Inflammatory macrophage treated with lipopolysaccharide for 1 hour (primary cell): ENCODE measurements around the gene DOC2A.
"Not testable (repeated sequence)": the region's sequence is repeated elsewhere in the genome, so short reads cannot be mapped to it uniquely, and the experiment has no call there.

Experiments
- DNase-seq, 2 donors: peaks; one replicate each; pipeline ENCODE4 v3.0.0-alpha.2; 2020 to 2022

Gene DOC2A

DNA sequence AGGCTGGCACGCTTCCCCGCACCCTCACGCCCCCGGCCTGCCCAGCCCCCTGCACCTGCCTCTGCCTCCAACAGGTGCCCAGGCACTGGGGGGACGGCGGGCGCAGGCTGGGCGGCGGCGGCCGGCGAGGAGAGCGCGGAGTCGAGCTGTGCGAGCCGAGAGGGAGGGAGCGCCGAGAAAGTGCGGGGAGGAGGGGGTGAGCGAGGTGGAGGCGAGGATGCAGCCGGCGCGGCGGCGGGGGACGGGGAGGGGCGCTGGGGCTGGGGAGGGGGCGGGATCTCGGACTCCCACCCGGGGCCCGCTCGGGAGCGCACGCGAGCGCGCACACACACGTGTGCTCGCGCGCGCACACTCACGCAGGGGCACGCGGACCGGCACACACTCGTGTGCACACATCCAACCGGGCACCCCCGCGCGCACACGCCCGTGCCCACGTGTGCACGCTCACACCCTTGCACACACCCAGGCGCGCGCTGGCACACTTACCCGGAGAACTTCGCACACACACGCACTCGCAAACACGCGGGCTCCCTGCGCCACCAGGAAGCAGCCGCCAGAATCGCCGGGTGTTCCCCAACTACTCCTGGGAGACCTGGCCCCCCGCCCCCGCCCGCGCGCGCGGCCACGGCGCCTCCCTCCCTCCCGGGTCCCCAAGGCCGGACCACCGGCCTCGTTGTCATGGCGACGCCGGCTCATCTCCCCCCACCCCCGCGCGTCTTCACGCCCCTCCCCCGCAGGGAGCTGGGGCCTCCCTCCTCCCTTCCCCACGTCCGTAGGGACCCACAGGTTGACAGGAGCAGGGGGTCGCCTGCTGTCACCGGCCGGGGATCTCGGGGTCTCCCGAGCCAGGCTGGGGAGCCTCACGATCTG, at the start of gene DOC2A:
TSS of gene DOC2A (minus strand) at position 184 of the 870 bp plus-strand sequence. CDS start 805 bp downstream, outside the sequence.
- no peak for DNase-seq

DNA sequence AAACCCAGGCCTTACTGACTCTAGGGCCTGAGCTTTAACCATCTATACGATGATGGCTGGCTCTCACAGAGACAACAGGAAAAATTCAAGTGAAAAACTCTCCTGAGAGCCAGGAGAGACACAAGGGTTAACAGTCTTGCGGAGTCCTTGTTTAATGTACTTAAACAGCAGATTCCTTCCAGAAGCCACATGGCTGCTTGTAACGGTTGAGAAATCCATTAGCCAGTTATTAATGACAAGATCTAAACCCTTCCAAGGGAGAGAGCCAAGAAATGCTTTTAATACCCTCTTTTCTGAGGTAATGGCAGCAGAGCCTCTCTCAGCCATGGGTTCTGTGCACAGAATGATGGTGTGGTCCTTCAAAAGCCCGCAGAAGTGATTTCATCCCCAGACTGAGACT, 49.5 kb upstream of the DOC2A start:
- DNase-seq, result no peak

DNA sequence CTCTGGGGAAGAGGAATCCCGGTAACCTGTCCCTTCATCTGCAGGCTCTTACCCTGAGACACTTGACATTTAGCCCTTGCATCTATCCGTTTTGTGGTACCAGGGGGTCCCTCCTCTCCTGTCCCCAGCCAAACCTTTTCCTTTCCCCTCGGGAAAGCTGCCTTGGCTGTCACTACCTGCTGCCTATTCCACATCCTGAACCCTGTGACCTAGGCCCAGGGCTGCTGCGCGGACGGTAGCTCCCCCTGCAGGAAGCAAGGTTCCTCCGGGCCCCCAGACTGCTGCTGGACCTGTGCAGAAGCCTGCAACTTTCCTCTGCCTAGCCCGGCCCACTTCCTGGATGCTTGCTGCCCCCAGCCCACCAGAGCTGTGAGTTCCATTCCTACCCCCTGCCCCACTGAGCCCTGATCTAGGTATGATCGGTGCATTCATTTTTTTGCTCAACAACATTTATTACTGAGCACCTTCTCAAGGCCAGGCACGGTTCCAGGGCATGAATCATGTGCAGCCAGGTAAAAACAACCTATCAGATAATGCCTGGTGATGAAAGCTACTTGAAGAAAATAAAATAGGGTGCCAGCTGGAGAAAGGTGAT, 44.2 kb upstream of the DOC2A start:
- DNase-seq, result peak; percentile 20 to 37

DNA sequence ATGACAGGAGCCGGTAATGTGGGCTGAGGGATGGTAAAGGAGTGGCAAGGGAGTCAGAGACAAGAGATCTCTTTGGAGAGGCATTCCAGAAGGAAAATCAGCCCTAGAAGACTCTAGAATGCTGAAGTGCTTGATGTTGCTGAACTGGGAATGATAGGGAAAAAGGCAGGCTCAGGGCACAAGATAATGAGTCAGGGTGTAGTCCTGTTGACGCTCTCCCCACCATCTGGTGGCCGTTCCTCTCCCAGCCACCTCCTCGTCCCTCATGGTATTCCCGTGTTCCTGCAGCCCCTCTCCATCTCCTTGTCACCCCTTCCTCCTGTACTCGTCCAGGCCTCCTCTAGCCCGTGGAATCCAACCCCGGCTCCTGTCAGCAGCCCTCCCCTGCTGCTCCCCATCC, 43.6 kb upstream of the DOC2A start:
- no peak for DNase-seq

DNA sequence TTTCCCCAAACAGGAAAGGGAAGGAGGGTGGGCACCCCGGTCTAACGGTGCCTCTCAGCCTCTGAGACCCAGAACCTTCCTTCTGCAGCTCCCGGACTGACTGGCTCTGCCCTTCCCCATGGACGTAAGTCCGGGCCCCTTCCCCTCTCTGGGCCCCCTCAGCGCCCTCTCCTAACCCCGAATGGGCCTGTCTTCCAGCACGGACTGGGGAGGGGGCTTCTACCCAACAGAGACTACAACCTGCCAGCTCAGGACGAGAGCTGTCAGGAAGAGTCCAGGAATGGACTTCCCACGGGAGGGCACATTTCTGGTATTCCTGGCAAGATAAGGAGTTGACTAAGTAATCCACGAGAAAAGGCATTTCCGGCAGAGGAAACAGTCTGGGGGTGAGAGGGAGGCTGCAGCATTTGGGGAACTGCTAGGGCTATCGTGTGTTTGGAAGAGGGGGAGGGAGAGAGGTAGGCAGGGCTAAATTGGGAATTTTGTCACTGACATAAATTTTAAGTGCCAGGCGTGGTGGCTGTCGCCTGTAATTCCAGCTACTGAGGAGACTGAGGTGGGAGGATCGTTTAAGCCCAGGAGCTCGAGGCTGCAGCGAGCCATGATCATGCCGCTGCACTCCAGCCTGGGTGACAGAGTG, 42.7 kb upstream of the DOC2A start:
- DNase-seq, result peak; percentile 25 to 31

DNA sequence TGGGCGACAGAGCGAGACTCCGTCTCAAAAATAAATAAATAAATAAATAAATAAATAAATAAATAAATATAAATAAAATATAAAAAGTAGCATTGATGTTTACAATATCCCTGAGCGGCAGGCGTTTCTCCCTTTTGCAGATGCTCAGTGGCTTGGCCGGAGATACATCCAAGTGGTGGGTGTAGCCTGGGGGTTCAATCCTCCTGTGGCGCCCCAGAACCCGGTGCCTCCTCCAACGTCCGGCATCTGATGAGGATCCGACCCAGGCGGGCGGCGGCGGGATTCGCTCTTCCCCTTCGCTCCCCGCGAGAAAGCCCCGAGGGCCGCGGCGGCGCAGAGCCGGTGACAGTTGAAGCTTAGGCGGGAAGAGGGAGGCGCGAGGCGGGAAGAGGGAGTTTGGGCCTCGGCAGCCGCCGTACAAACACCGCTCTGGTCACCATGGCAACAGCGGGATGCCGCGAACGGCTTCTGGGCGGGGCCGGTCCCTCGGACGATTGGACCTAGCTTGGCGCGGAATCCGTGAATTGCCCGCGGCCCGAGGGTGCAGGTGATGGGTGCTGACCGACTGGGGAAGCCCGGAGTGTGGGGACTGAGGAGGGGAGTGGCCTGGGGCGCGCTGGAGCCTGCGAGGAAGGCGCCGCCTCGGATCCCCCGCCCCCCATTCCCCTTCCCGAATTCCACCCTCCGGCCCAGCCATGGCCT, 42.0 kb upstream of the DOC2A start:
- DNase-seq, result peak; percentile 88 to 96

DNA sequence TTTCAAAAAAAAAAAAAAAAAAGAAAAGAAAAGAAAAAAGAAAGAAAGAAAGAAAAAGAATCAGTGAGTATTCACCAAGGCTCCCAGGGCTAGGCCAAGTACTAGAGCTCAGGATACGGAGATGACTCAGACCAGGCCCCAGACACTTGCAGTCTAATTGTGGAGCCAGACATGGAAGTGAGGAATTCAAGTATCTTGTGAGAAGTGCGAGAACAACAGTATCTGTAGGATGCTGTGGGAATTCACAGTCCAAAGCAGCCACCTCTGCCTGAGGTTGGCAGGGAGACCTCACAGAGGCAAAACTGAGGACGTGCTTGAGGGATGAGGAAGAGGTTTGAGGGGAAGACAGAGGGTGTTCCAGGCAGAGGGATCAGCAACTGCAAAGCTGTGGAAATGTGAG, 40.7 kb upstream of the DOC2A start:
- peak in 1 of 2 donors; percentile 2 for DNase-seq

DNA sequence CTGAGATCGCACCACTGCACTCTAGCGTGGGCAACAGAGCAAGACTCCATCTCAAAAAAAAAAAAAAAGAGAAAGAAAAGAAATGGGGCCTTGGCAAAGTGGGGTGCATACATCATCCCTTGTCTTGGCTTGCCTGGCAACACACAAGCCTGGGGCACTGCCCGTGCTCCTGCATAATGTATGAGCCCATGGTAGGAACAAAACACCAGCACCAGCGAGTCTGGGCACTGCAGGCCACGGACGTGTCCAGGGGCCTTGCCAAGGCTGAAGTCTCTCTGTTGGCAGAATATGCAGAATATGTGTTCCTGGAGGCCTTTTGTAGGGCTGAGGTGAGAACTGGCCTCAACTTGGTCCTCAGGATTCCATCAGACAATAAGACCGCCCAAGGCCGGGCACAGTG, 39.0 kb upstream of the DOC2A start:
- no peak for DNase-seq

DNA sequence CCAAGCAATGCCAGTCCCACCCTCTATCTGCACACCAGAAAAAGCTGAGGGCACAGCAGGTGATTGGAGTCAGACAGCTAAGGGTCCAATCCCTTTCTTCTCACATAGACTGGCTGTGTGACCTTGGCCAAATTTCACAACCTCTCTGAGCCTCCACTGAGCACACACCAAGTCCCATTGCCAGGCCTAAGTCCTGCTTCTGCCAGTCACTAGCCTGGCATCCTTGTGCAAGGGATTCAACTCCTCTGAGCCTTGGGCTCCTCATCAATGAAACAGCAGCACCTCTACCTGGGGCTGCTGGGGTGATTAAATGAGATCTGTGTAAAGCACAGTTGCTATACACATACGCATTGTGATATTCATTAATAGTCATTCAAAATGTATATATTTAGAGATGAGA, 35.8 kb upstream of the DOC2A start:
- DNase-seq, result no peak

DNA sequence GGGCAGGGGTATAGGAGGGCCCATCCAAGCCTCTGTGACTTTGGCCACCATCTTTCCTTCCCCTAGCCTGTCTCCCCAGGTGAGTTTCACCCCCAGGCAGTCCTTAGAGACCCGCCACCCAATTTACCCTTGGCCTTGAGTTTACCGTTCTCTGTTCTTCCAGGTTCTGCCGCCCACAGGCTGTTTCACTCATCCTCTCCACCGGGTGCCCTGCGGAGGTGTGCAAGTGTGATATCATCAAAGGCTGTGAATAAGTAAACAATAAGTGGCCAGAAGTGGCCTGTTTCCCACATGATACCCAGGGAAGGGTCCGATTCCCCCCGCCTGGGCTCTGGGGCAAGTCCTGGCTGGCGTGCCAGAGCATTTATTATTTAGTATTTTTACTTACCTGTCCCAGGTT, 35.4 kb upstream of the DOC2A start:
- no peak for DNase-seq

DNA sequence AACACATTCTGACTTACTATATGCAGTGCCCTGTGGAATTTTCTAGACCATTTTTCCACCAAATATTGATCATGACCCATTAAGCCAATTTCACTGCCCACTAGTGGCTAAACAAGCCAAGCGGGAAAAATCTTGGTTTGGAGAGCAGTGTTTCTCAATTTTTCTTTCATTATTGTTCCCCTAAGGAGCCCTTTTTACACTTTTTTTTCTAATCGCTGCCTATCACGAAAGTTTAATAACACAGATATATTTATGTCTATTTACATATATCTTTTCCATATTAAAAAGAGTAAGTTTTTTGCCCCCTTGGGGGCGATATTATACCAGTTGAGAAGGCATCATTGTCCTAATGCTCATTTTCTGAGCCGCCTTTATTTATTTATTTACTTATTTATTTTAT, 31.0 kb upstream of the DOC2A start:
- DNase-seq, result peak; percentile 8 to 75

DNA sequence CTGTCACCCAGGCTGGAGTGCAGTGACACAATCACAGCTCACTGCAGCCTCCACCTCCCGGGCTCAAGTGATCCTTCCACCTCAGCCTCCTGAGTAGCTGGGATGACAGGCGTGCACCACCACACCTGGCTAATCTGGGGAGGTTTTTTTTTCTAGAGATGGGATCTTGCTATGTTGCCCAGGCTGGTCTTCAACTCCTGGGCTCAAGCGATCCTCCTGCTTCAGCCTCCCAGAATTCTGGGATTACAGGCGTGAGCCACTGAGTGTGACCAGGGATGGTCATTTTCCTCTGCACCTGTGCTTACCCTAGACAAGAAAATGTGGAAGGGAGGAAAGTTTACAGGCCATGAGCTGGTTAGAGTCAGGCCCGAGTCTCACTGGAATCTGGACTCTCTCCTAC, 29.9 kb upstream of the DOC2A start:
- not testable (repeated sequence) for DNase-seq

DNA sequence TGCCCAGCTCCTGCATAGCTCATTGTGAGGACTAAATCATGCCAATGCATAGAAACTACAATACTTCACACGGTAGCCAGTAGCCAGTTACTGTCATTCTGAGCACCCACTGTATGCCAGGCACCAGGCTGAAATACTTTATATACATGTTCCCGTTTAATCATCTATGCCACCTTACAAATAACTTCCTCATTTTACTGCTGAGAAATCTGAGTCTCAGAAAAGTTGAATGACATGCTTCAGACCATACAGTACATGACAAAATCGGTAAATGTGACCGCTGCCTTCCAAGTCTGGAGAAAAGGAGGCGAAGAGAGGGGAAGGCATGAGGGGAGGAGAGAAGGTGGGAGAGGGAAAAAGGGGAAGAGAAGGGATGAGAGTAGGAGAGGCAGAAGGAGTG, 29.4 kb upstream of the DOC2A start:
- DNase-seq, result peak; percentile 35 to 49

DNA sequence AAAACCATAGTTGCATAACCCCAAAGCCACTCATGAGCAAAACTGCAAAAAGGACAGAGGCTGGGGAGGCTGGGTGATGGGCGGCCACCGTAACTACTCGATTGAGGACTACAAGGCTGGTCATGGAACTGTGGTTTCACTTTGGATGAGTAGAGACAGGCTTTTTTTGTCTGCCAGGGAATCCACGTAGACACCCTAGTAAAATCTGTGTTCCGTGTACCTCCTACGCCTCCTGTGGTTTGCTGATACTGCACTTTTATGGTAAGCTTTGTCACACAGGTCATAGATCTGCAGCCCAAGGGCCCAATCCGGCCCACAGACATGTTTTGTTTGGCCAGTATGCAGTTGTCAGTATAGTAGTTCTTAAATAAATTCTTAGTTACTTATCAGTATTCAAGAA, 22.4 kb upstream of the DOC2A start:
- DNase-seq, result no peak

DNA sequence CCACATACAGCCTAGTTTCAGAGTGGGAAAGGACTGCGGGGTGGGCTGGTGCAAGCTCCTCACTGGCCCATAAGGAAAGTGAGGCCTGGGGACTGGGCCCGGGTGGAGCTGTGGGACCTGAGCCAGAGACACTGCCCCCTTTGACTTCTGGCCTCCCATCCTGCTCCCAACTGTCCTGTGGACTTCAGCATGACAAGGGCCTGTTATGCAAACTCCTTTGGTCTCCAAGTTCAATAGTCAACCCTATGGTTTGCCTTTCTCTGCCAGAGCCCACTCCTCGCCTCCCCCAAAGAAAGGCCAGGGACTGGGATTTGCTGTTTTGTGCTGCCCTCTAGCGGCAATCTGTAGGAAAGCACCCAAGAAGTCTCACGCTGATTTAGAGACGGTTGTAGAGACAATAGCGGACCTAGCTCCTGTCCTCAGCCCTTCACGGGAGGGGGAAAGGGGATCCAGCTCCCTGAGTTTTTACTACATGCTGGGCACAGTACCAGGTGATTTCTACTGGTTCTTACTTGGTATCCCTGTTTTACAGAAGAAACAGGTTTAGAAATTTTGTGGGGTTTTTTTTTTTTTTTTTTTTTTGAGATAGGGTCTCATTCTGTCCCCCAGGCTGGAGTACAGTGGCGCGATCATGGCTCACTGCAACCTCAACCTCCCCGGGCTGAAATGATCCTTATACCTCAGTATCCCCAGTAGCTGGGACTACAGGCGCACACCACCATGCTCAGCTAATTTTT, 21.4 kb upstream of the DOC2A start:
- DNase-seq, result peak; percentile 46 to 80

DNA sequence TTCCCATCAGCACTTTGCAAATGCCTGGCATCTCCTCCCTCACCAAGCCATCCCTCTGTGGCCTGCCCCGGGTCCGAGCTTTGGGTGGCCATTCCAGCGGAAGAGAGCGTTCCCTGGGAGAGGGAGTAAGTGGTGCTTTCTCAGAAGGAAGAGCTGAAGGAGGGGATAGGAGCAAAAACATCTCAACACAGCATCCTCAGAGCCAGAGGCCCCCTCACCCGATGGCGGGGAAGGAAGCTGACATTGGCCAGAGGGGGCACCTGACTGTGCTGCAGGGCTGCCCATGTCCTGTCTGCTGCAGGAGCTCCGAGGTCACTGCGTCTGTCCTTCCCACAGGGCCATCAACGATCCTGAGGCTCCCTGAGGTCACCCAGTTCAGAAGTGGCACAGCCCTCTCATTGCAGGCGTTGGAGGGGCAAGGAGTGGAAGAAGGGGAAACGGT, 20.7 kb upstream of the DOC2A start:
- DNase-seq, result no peak

DNA sequence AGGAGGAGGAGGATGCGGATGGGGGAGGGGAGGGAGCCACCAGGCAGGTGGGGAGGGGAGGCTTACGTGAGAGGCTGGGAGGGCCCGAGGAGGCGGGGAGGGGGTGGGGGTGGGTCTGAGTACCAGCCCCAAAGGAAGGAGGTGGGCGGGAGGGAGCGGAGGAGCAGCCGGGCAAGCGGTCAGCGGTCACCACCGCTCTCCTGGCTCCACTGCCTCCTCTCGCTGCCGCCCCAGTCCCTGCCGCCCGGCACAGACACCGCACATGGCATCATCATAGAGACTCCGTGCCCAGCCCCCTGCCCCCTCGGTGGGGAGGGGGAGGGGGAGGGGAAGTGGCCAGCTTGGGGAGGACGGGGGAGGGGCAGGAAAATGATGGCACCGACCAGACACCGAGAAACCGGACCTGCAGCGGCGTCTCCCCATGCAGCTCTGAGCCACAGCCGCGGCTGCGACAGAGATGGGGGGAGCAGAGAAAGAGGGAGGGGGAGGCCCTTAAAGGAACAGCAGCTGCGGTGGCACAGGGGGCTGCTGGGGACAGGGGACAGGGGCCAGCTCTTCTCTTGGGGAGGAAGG, 20.1 kb upstream of the DOC2A start, which contains the start of gene TLCD3B:
TSS of gene TLCD3B (minus strand) at position 431 of the 573 bp plus-strand sequence. CDS start 744 bp downstream, outside the sequence.
- no peak for DNase-seq

DNA sequence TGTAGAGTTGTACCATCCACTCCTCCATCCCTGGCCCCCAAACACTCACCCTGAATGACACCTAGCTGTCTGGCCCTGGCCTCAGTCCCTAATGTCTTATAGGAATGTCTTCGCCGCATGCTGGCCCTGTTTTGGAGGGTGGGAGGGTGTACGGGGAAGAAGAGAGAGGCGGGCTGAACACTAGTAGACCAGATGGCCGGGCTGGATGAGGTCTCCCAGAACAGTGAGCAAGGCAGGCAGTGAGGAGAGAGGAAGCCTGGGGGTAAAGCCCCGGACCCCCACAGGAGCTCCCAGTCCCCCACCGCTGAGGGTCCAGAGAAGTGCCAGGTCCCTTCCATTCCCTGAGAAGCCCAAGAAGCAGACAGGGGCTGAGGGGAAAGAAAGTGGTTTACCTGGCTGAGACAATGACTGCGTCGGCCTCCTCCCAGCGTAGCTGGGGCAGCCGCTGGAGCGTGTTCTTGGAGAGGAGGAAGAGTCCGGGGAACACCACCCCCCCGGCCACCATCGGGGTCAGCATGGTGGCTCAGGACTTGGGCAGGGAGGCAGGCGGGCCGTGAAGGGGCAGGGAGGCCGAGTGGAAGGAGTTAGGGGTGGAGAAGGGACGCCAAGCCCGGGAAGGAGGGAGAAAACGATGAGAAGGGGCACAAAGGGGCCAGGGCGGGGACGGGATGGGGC, 19.3 kb upstream of the DOC2A start:
- DNase-seq, result no peak

DNA sequence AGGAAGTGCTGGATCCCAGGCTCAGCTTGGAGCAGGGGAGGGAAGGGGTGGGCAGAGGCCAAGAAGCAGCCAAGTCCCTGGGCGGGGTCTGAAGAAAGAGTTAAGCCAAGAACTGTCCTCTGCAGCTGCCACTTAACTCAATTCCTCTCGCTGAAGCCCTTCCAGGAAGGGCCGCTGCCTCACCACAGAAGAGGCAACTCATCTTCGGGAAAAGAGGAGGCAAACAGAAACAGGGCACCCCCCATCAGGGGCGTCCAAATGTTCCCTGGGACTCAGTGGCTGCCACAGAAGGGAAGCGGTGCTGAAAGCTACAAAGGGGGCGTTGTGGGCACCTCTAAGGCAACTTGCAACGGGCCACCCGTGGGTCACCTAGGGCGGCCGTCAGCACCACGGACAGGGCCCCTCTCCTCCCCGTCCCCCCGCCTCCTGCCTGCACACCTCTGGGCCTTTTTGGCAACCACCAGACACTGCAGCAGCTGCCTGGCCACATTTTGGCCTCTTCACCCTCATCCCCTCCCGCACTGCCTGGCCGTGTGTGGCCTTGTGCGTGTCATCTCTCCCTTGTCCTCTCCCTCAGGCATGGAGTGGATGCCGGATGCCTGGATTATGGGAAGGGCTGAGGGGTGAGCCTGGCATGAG, 17.7 kb upstream of the DOC2A start:
- no peak for DNase-seq

DNA sequence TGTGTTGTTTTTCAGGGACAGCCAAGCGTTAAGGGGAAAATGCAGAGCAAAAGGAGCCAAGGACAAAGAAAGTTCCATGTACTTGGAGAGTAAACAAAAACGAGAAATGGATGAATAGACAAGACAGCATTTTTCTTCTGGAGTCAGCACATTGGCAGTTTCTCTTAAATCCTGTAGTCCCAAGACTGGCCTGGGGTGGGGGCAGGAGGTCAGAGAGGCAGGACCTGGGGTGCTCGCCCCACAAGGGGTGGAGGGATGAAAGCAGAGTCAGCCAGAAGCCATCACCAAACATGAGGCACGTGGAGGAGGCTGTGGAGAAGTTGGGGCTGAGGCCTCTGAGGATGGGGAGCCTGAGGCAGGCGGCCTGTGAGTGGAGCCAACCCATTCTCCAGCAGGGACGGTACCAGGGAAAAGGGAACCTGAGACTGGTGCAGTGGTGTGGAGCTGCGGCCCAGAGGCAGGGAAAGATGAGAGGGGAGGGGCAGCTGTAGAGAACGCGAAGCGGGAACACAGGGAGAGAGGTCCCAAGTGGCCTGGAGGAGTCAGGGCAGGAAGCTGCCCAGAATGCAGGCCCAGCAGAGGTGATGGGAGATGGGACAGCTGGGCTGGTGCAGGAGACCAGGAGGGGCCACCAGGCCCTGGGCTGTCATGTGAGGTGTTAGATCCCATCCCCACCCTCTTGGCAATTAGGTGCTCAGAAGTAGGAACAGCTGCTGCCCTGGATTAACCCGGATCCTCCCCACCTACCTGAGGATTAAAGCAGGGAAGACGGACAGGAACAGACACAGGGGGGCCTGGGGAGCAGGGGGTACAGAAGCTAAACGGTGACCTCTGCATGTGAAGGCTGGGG, 17.0 kb upstream of the DOC2A start:
- DNase-seq, result no peak
